Stimulated activated naive CD8-positive, alpha-beta T cell treated with anti-CD3 and anti-CD28 coated beads, Interleukin-15, amount 100 ng/mL, for 72 hours (primary cell): Measurements from ENCODE around the gene PRKAR2A.
"Not testable (repeated sequence)": the region's sequence is repeated elsewhere in the genome, so short reads cannot be mapped to it uniquely, and the experiment has no call there.

ENCODE experiments used
- ATAC-seq: fragments of 150-1000 bp; cut with Tn5 transposase; 2 replicates; pipeline ENCODE4 v1.10.0; 2021; ENCODE audit warnings: mild to moderate bottlenecking, moderate library complexity
- DNase-seq, 2 donors: peaks; one replicate each; pipeline ENCODE4 v3.0.0; 2021 to 2022
- H3K27ac Mint-ChIP-seq, 2 donors: one replicate each; pipeline ENCODE4 v1.8.0; 2022; ENCODE audit warnings: mild to moderate bottlenecking in 2 of 2, mixed read lengths in 2 of 2, moderate library complexity in 2 of 2
- H3K27me3 Mint-ChIP-seq: one replicate; pipeline ENCODE4 v1.8.0; 2022; ENCODE audit warnings: mixed read lengths
- H3K4me1 Mint-ChIP-seq: one replicate; pipeline ENCODE4 v1.8.0; 2022; ENCODE audit warnings: mild to moderate bottlenecking, mixed read lengths
- H3K4me3 Mint-ChIP-seq, 2 donors: one replicate each; pipeline ENCODE4 v1.8.0; 2022; ENCODE audit warnings: mild to moderate bottlenecking in 2 of 2, mixed read lengths in 2 of 2, moderate library complexity in 1 of 2
- H3K9me3 Mint-ChIP-seq, 2 donors: one replicate each; pipeline ENCODE4 v1.8.0; 2022; ENCODE audit warnings: mixed read lengths in 2 of 2

PRKAR2A gene

DNA sequence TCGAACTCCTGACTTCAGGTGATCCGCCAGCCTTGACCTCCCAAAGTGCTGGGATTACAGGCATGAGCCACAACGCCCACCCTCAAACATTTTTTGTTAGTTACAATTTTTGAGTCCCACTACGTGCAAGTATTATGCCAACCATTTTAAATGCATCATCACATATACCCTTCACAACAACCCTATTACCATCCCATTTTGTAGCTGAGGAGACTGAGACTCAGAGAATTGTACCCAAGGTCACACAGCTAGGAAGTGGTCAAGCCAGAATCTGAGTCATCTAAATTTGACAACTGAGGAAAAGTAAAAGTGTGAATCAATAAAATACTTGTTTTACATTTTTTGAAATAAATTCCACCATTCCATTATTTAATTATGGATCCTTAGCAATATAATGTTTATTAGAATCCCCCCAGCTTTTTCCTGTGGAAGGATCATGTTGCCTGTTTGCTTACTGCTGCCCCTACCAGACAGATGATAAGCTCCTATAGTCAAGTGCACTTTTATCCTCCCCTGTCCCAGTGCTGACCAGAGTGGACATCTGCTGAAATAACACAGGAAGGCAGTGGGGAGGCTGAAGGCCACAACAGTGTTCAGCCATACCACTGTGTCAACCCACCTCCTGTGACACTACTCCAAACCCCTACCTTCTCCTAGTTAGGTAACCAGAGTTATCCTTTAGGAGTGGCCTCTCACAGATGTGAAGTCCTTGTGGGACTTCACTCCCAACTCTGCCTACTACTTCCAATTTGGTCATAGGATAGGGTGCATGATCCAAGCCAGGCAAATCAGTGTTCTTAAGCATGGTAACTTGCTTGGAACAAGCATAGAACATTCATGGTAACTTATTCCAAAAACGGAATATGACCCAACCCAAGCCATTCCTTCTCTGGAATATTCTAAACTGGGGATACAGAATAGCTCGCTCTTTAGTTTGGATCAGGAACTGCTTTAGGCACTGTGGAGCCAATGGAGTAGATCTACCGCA is 28.1 kb downstream of the PRKAR2A start:
- ATAC-seq, result no peak
- DNase-seq, result no peak
- H3K27me3 Mint-ChIP-seq, result no peaks in the 10 kb centered on the region
- H3K27ac Mint-ChIP-seq, result peak overlapping the region in 1 of 2 donors; percentile 44
- H3K9me3 Mint-ChIP-seq, result no peaks in the 10 kb centered on the region
- no peak overlapping the region for H3K4me3 Mint-ChIP-seq
- peaks cover 18% of the 10 kb centered on the region for H3K4me1 Mint-ChIP-seq

DNA sequence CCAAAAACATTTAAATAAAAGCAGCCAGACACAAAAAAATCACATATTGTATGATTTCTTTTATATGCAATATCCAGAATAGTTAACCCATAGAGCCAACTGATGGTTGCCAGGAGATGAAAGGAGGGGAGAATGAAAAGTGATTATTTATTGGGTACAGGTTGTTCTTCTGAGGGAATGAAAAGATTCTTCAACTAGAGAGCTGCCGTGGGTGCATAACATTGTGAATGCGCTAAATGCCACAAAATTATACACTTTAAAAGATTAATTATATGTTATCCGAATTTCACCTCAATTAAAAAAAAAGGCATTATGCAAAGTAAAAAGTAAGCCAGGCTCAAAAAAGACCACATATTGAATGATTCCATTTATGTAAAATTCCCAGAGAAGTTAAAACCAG is 36.1 kb downstream of the PRKAR2A start:
- peaks cover 28% of the 10 kb centered on the region for H3K4me1 Mint-ChIP-seq
- no peak overlapping the region for H3K27ac Mint-ChIP-seq
- DNase-seq (no peak), ATAC-seq (no peak)
- H3K4me3 Mint-ChIP-seq, result peak overlapping the region in 1 of 2 donors; percentile 2
- peaks cover 0 to 10% of the 10 kb centered on the region in 2 donors for H3K9me3 Mint-ChIP-seq
- no peaks in the 10 kb centered on the region for H3K27me3 Mint-ChIP-seq

DNA sequence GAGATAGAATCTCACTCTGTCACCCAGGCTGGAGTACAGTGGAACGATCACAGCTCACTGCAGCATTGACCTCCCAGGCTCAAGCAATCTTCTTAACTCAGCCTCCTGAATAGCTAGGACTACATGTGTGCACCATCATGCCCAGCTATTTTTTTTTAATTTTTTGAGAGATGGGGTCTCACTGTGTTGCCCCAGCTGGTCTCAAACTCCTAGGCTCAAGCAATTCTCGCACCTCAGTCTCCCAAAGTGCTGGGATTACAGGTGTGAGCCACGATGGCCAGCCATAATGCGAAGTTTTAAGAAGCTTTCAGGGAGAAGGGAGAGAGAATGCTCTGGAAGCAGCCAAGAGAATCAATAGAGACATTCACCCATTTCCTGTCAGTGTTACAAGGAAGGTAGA is 42.7 kb downstream of the PRKAR2A start:
- no peaks in the 10 kb centered on the region for H3K9me3 Mint-ChIP-seq
- no peak overlapping the region for H3K4me3 Mint-ChIP-seq
- no peak for ATAC-seq
- no peak for DNase-seq
- peaks cover 5% of the 10 kb centered on the region for H3K4me1 Mint-ChIP-seq
- no peaks in the 10 kb centered on the region for H3K27me3 Mint-ChIP-seq
- no peak overlapping the region for H3K27ac Mint-ChIP-seq

- not testable (repeated sequence) for ATAC-seq, H3K27me3 Mint-ChIP-seq, H3K4me1 Mint-ChIP-seq, H3K27ac Mint-ChIP-seq, H3K9me3 Mint-ChIP-seq, H3K4me3 Mint-ChIP-seq, DNase-seq
Measured at GRCh38 chr3:48800831-48801230, 46.8 kb downstream of the PRKAR2A start.

DNA sequence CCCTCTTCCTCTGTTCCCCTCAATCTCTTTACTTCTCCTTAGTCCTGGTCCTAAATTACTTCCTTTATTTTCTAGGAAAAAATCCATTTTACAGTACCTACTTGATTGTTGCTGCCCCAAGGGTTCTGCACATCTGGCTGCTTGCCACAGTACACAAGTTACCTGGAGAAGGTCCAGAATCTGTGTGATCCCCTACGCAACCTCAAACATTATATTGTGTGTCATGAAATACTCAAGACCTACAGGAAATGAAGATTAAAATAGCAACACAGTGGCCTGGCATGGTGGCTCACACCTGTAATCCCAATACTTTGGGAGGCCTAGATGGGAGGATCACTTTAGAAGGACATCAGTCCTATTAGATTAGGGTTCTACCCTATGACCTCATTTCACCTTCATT is 48.7 kb downstream of the PRKAR2A start:
- ATAC-seq, result no peak
- no peak for DNase-seq
- Mint-ChIP-seq H3K27ac (no peak overlapping the region), H3K9me3 (no peaks in the 10 kb centered on the region), H3K4me3 (no peak overlapping the region), H3K4me1 (no peaks in the 10 kb centered on the region), H3K27me3 (no peaks in the 10 kb centered on the region)

- no peak for DNase-seq
- Mint-ChIP-seq H3K4me1 (no peaks in the 10 kb centered on the region), H3K4me3 (no peak overlapping the region), H3K27ac (no peak overlapping the region), H3K9me3 (no peaks in the 10 kb centered on the region), H3K27me3 (no peaks in the 10 kb centered on the region)
- ATAC-seq, result no peak
Measured at GRCh38 chr3:48797626-48798025, 50.0 kb downstream of the PRKAR2A start.

DNA sequence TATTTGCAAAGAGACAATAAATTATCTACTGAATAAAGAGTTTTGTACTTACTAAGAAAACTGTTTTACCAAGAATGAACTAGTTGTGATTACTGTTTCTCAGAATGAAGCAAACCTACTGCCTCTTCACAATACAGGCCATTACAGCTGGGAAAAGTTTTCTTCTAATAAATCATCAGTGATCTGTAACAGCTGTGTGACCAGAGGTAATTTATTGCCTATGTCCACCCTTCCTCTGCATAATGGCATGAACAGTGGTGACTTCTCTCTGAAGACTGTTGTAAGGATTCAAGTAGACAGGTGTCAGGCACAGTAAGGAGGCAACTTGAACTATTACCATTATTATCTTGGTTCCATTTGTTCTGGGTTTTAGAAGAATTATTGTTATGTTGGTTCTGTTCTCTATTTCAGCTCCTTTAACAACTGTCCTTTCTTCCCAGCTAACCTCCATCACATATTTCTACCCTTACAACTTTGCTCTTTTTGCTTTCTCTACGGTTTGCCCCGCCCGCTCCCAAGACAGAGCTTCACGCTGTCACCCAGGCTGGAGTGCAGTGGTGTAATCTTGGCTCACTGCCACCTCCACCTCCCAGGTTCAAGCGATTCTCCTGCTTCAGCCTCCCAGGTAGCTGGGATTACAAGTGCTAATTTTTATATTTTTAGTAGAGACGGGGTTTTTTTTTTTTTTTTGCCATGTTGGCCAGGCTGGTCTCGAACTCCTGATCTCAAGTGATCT is 51.5 kb downstream of the PRKAR2A start:
- Mint-ChIP-seq H3K4me1 (no peaks in the 10 kb centered on the region), H3K27ac (peak overlapping the region in 1 of 2 donors; percentile 54), H3K27me3 (no peaks in the 10 kb centered on the region), H3K4me3 (no peak overlapping the region), H3K9me3 (no peaks in the 10 kb centered on the region)
- DNase-seq (no peak), ATAC-seq (no peak)

DNA sequence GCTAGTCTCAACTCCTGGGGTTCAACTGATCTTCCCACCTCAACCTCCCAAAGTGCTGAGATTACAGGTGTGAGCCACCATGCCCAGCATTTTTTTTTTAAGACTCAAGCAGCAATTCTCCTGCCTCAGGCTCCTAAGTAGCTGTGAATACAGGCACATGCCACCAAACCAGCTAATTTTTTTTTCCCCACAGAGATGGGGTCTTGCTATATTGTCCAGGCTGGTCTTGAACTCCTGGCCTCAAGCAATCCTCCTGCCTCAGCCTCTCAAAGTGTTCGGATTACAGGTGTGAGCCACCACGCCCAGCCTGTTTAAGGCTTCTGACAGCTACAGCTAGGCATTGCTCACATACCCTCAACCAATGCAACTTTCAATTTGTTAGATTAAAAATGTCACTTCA is 54.2 kb downstream of the PRKAR2A start:
- H3K4me3 Mint-ChIP-seq, ATAC-seq, H3K9me3 Mint-ChIP-seq, DNase-seq, H3K27me3 Mint-ChIP-seq, H3K27ac Mint-ChIP-seq: not testable (repeated sequence)
- peaks cover 15% of the 10 kb centered on the region for H3K4me1 Mint-ChIP-seq

- H3K27ac Mint-ChIP-seq, result no peak overlapping the region
- ATAC-seq (no peak), DNase-seq (no peak)
- H3K27me3 Mint-ChIP-seq, result no peaks in the 10 kb centered on the region
- H3K4me1 Mint-ChIP-seq, result peaks cover 20% of the 10 kb centered on the region
- no peaks in the 10 kb centered on the region for H3K9me3 Mint-ChIP-seq
- H3K4me3 Mint-ChIP-seq, result no peak overlapping the region
Measured at GRCh38 chr3:48789665-48790064, 58.0 kb downstream of the PRKAR2A start.

- H3K27me3 Mint-ChIP-seq, result no peaks in the 10 kb centered on the region
- peaks cover 20% of the 10 kb centered on the region for H3K4me1 Mint-ChIP-seq
- no peaks in the 10 kb centered on the region for H3K9me3 Mint-ChIP-seq
- H3K27ac Mint-ChIP-seq, result no peak overlapping the region
- DNase-seq (no peak), ATAC-seq (no peak)
- no peak overlapping the region for H3K4me3 Mint-ChIP-seq
Measured at GRCh38 chr3:48788544-48789162, 59.0 kb downstream of the PRKAR2A start.

DNA sequence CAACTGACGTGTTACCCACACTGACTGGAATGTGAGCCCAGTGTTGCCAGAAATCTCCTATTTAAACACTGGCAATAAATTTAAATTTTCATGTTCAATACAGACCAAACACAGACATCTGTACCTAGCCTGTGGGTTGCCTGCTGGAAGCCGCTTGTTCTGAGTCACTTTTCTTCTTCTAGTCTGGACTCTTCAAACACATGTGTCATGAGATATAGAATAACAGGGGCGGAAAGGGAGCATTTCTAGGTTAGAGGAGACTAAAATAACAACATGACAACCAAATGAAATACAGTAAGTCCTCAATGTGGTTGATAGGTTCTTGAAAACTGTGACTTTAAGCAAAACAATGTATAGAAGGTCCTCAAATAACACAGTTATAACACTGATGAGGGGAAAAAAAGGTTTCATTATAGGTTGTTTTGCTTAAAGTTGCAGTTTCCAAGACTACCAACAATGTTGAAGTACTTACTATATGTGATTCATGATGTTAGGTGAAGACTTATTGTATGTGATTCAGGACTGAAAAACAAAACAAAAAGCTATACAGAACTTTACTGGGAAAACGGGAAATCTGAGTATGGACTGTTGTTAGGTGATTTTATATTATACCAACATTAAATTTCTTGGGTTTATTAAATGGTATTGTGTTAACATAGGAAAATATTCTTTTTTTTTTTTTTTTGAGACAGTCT is 63.1 kb downstream of the PRKAR2A start:
- Mint-ChIP-seq H3K9me3 (no peaks in the 10 kb centered on the region), H3K4me3 (no peak overlapping the region), H3K27me3 (no peaks in the 10 kb centered on the region), H3K27ac (no peak overlapping the region), H3K4me1 (peaks cover 15% of the 10 kb centered on the region)
- ATAC-seq (no peak), DNase-seq (no peak)

DNA sequence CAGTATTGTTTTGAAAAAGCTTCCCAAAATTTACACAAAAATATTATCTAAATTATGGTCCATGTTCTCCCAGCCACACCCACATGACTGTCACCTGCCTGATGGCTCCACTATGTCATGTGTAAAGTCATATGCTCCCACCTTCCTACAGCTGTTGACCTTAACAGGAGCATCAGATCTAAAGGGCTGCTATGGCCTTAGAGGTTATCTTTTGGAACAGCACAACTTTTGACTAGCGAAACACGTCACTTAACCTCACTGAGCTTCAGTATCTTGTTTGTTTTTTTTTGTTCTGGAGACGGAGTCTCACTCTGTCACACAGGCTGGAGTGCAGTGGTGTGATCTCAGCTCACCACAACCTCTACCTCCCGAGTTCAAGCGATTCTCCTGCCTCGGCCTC is 64.4 kb downstream of the PRKAR2A start:
- H3K27me3 Mint-ChIP-seq, result no peaks in the 10 kb centered on the region
- H3K9me3 Mint-ChIP-seq, result no peaks in the 10 kb centered on the region
- DNase-seq (no peak), ATAC-seq (no peak)
- peaks cover 3% of the 10 kb centered on the region for H3K4me1 Mint-ChIP-seq
- H3K4me3 Mint-ChIP-seq, result no peak overlapping the region
- no peak overlapping the region for H3K27ac Mint-ChIP-seq

- no peak overlapping the region for H3K27ac Mint-ChIP-seq
- ATAC-seq, result no peak
- no peaks in the 10 kb centered on the region for H3K4me1 Mint-ChIP-seq
- H3K4me3 Mint-ChIP-seq, result no peak overlapping the region
- H3K27me3 Mint-ChIP-seq, result no peaks in the 10 kb centered on the region
- no peak for DNase-seq
- H3K9me3 Mint-ChIP-seq, result no peaks in the 10 kb centered on the region
Measured at GRCh38 chr3:48782046-48782445, 65.6 kb downstream of the PRKAR2A start.

- H3K27me3 Mint-ChIP-seq, H3K9me3 Mint-ChIP-seq, H3K4me1 Mint-ChIP-seq, H3K4me3 Mint-ChIP-seq, ATAC-seq, DNase-seq, H3K27ac Mint-ChIP-seq: not testable (repeated sequence)
Measured at GRCh38 chr3:48778565-48778964, 69.1 kb downstream of the PRKAR2A start.

DNA sequence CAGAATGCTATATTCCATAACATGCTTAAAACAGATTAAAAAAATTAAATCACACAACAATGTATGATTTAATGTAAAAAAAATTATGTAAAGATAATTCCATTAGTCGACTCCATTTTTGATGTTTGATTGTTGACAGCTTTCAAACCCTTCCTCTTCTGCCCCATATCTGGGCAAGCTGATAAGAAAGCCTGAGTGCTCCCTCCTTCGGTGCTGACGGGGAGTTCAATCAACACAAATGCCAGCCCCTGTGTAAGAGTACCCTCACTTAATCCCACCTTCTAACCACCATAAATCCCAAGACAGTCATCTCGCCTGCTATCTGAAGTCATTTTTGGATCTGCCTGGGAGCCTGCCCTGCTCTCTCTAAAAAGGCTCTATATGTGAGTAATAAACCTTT is 70.8 kb downstream of the PRKAR2A start:
- H3K9me3 Mint-ChIP-seq, result no peaks in the 10 kb centered on the region
- H3K4me1 Mint-ChIP-seq, result no peaks in the 10 kb centered on the region
- no peak overlapping the region for H3K27ac Mint-ChIP-seq
- no peaks in the 10 kb centered on the region for H3K27me3 Mint-ChIP-seq
- ATAC-seq (no peak), DNase-seq (no peak)
- H3K4me3 Mint-ChIP-seq, result no peak overlapping the region
